Endodermal cell (in vitro differentiated cells): ENCODE data around the gene LHPP. TPM values are rescaled to one million over a fixed set of nuclear protein-coding genes. Genes with fewer than 3 reads are reported as not detected.
A peak's percentile ranks its signal among the peaks of the same experiment; 100 is the strongest.

ENCODE experiments used
- DNase-seq: peaks from one replicate; pipeline ENCODE4 v3.0.0-alpha.2; 2017
- H3K27ac ChIP-seq: 2 replicates; pipeline ENCODE4 v1.5.1; 2013; ENCODE audit warnings: mild to moderate bottlenecking, low read depth, low read length, moderate library complexity
- H3K27me3 ChIP-seq: 2 replicates; pipeline ENCODE4 v1.6.1; 2013; ENCODE audit warnings: mild to moderate bottlenecking, low read length, moderate library complexity; ENCODE audit not compliant: insufficient read depth, control insufficient read depth, poor library complexity, severe bottlenecking
- H3K36me3 ChIP-seq: 2 replicates; pipeline ENCODE4 v1.7.0; 2013; ENCODE audit warnings: mild to moderate bottlenecking, low read length, moderate library complexity; ENCODE audit not compliant: control insufficient read depth, insufficient read depth
- H3K4me1 ChIP-seq: one replicate; pipeline ENCODE4 v1.7.0; 2013; ENCODE audit warnings: low read length; ENCODE audit not compliant: control insufficient read depth, insufficient read depth
- H3K4me3 ChIP-seq: 2 replicates; pipeline ENCODE4 v1.5.1; 2013; ENCODE audit warnings: mild to moderate bottlenecking, low read length, moderate library complexity
- H3K9ac ChIP-seq: 2 replicates; pipeline ENCODE4 v1.6.1; 2013; ENCODE audit warnings: mild to moderate bottlenecking, low read length, moderate library complexity; ENCODE audit not compliant: poor library complexity, severe bottlenecking; ENCODE audit errors: extremely low read depth
- H3K9me3 ChIP-seq: 2 replicates; pipeline ENCODE4 v1.6.1; 2013; ENCODE audit warnings: mild to moderate bottlenecking, low read length, moderate library complexity; ENCODE audit not compliant: control insufficient read depth
- H3K27ac Mint-ChIP-seq: 2 replicates; pipeline ENCODE4 v1.8.0; 2020; ENCODE audit warnings: mixed read lengths
- H3K27me3 Mint-ChIP-seq: 2 replicates; pipeline ENCODE4 v1.8.0; 2021; ENCODE audit warnings: mild to moderate bottlenecking, mixed read lengths; ENCODE audit not compliant: insufficient read depth
- H3K36me3 Mint-ChIP-seq: 2 replicates; pipeline ENCODE4 v1.8.0; 2020; ENCODE audit warnings: low read depth, mixed read lengths
- H3K4me1 Mint-ChIP-seq: 2 replicates; pipeline ENCODE4 v1.8.0; 2020; ENCODE audit warnings: mixed read lengths
- H3K4me3 Mint-ChIP-seq: 2 replicates; pipeline ENCODE4 v1.8.0; 2020; ENCODE audit warnings: mild to moderate bottlenecking, moderate library complexity, mixed read lengths
- H3K9me3 Mint-ChIP-seq: 2 replicates; pipeline ENCODE4 v1.8.0; 2020; ENCODE audit warnings: mild to moderate bottlenecking, mixed read lengths
- WGBS, 2 experiments: methylation state at CpG; one replicate each; pipeline versions ENCODE4 v1.1.5 to v1.1.7; 2013; ENCODE audit warnings: missing lambda C conversion rate in 2 of 2, mixed read lengths in 1 of 2; ENCODE audit not compliant: insufficient coverage in 1 of 2, insufficient read length in 1 of 2; 5-methylcytosine and 5-hydroxymethylcytosine counted together
- total RNA-seq, 2 donors: library from RNA; stranded (reverse); fragmentation: NEBNext Ultra II Directional in 1 of 2; extraction: Animal tissue kit (Norgen Biotek cat#: 25700) in 1 of 2; gene quantifications; 2 replicates in 1 of 2; 3 replicates in 1 of 2; pipeline ENCODE4 v1.2.1, GENCODE V29; 2021
- TF ChIP-seq, protein P1 (sequence below): fragments of 200-600 bp; sonication (generic); conservative IDR thresholded peaks from 2 replicates; pipeline ENCODE4 v1.5.0; 2021; ENCODE audit warnings: antibody characterized with exemption, mild to moderate bottlenecking

LHPP gene
- total RNA-seq, 2 donors from 2014 or later: 23.3 to 24.8 TPM

GRCh38 chr10:124477614-124478363 lies 16.2 kb downstream of the LHPP start:
- Histone ChIP-seq H3K9me3 (no peaks in the 10 kb centered on the region), H3K9ac (no peak overlapping the region), H3K27me3 (no peaks in the 10 kb centered on the region), H3K4me3 (no peak overlapping the region), H3K4me1 (peaks cover 3% of the 10 kb centered on the region), H3K27ac (no peak overlapping the region), H3K36me3 (no peaks in the 10 kb centered on the region)
- no peaks in the 10 kb centered on the region for H3K36me3 Mint-ChIP-seq
- H3K27ac Mint-ChIP-seq: no peak overlapping the region
- TF ChIP-seq, protein P1, sequence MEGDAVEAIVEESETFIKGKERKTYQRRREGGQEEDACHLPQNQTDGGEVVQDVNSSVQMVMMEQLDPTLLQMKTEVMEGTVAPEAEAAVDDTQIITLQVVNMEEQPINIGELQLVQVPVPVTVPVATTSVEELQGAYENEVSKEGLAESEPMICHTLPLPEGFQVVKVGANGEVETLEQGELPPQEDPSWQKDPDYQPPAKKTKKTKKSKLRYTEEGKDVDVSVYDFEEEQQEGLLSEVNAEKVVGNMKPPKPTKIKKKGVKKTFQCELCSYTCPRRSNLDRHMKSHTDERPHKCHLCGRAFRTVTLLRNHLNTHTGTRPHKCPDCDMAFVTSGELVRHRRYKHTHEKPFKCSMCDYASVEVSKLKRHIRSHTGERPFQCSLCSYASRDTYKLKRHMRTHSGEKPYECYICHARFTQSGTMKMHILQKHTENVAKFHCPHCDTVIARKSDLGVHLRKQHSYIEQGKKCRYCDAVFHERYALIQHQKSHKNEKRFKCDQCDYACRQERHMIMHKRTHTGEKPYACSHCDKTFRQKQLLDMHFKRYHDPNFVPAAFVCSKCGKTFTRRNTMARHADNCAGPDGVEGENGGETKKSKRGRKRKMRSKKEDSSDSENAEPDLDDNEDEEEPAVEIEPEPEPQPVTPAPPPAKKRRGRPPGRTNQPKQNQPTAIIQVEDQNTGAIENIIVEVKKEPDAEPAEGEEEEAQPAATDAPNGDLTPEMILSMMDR: no peak
- H3K4me3 Mint-ChIP-seq: no peak overlapping the region
- H3K9me3 Mint-ChIP-seq: no peaks in the 10 kb centered on the region
- H3K27me3 Mint-ChIP-seq: no peaks in the 10 kb centered on the region
- H3K4me1 Mint-ChIP-seq: peaks cover 9% of the 10 kb centered on the region
- 56 to 84% methylated on average over 5 to 11 of the region's 11 CpGs for WGBS, 2 experiments
- peak; percentile 81 for DNase-seq

GRCh38 chr10:124478515-124478914 lies 16.9 kb downstream of the LHPP start:
- Histone ChIP-seq H3K27me3 (no peaks in the 10 kb centered on the region), H3K27ac (no peak overlapping the region), H3K9ac (no peak overlapping the region), H3K4me1 (peaks cover 3% of the 10 kb centered on the region), H3K9me3 (no peaks in the 10 kb centered on the region), H3K4me3 (no peak overlapping the region), H3K36me3 (no peaks in the 10 kb centered on the region)
- no peaks in the 10 kb centered on the region for H3K36me3 Mint-ChIP-seq
- DNase-seq: no peak
- H3K27ac Mint-ChIP-seq: no peak overlapping the region
- H3K9me3 Mint-ChIP-seq: no peaks in the 10 kb centered on the region
- H3K4me3 Mint-ChIP-seq: no peak overlapping the region
- 90% methylated on average over 12 to 14 of the region's 14 CpGs for WGBS, 2 experiments
- TF ChIP-seq, protein P1: no peak
- no peaks in the 10 kb centered on the region for H3K27me3 Mint-ChIP-seq
- H3K4me1 Mint-ChIP-seq: peaks cover 9% of the 10 kb centered on the region

- no peak overlapping the region for H3K4me3 ChIP-seq
- H3K9ac ChIP-seq: no peak overlapping the region
- 53 to 80% methylated on average over 5 of the region's 5 CpGs for WGBS, 2 experiments
- Mint-ChIP-seq H3K36me3 (peaks cover 9% of the 10 kb centered on the region), H3K9me3 (no peaks in the 10 kb centered on the region), H3K4me1 (peaks cover 7% of the 10 kb centered on the region), H3K27me3 (no peaks in the 10 kb centered on the region), H3K4me3 (no peak overlapping the region), H3K27ac (no peak overlapping the region)
- TF ChIP-seq, protein P1: no peak
- H3K36me3 ChIP-seq: no peaks in the 10 kb centered on the region
- no peak for DNase-seq
- no peaks in the 10 kb centered on the region for H3K9me3 ChIP-seq
- no peaks in the 10 kb centered on the region for H3K27me3 ChIP-seq
- H3K4me1 ChIP-seq: peaks cover 3% of the 10 kb centered on the region
- H3K27ac ChIP-seq: no peak overlapping the region
Observed at GRCh38 chr10:124480860-124481259, 19.2 kb downstream of the LHPP start.
